ENCODE measurements around the gene DCLK2. TPM values are rescaled to one million over a fixed set of nuclear protein-coding genes. Genes with fewer than 3 reads are reported as not detected.

The DCLK2 gene
- total RNA-seq, 1 experiment from 2014 or later = 1.2 TPM

DNA sequence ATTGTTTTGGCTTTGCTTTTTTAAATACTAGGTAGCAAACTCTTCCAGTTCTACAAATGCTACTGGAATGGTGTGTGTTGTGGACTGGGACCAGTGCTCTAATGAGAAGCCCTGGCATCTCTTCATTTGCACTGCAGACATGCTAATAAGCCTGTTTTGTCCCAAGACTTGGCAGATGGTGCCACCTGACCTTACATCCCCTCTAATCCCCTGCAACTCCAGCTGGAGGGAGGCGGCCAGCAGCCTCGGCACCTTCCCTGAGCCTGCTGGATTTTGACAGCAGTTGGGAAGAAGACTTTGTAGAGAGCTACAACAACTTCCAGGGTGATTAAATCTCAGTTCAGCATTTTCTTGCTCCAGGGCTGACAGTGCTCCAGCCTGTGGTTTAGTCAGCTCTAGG lies 200.0 kb downstream of the DCLK2 start:
- Histone ChIP-seq H3K79me2 (ENCODE audit: low read length) (no peaks in the 10 kb centered on the region), H4K20me1 (ENCODE audit: low read length) (no peaks in the 10 kb centered on the region), H3K4me1 (ENCODE audit: insufficient read depth, low read length) (peaks cover 8% of the 10 kb centered on the region), H3K9me2 (replicated peaks; ENCODE audit: low read length) (no peaks in the 10 kb centered on the region), H3K4me3 (ENCODE audit: low read length) (no peak overlapping the region), H3K27me3 (ENCODE audit: low read length) (no peaks in the 10 kb centered on the region), H3K36me3 (ENCODE audit: low read depth, low read length) (no peaks in the 10 kb centered on the region), H2AFZ (ENCODE audit: low read length) (no peak overlapping the region), H3K27ac (ENCODE audit: low read length) (no peak overlapping the region), H3K4me2 (ENCODE audit: low read length) (no peak overlapping the region), H3K9me3 (ENCODE audit: low read length) (no peaks in the 10 kb centered on the region), H3F3A (ENCODE audit: low read length, unreplicated experiment) (no peaks in the 10 kb centered on the region), H3K9ac (ENCODE audit: low read length) (no peak overlapping the region)
- TF ChIP-seq EZH2 (IDR thresholded peaks at IDR 0.05; ENCODE audit: low read length, unreplicated experiment) (no peak), EZH2phosphoT487 (IDR thresholded peaks at IDR 0.05; ENCODE audit: borderline replicate concordance, low read length) (no peak)
- TF ChIP-seq, protein P1, sequence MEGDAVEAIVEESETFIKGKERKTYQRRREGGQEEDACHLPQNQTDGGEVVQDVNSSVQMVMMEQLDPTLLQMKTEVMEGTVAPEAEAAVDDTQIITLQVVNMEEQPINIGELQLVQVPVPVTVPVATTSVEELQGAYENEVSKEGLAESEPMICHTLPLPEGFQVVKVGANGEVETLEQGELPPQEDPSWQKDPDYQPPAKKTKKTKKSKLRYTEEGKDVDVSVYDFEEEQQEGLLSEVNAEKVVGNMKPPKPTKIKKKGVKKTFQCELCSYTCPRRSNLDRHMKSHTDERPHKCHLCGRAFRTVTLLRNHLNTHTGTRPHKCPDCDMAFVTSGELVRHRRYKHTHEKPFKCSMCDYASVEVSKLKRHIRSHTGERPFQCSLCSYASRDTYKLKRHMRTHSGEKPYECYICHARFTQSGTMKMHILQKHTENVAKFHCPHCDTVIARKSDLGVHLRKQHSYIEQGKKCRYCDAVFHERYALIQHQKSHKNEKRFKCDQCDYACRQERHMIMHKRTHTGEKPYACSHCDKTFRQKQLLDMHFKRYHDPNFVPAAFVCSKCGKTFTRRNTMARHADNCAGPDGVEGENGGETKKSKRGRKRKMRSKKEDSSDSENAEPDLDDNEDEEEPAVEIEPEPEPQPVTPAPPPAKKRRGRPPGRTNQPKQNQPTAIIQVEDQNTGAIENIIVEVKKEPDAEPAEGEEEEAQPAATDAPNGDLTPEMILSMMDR (conservative IDR thresholded peaks at IDR 0.05; ENCODE audit: low read depth, low read length) = no peak
- no peak for ATAC-seq
- ChIA-PET CTCF (no interaction called here), POLR2A (ENCODE audit: unreplicated experiment) (no interaction called here)
- no peak for DNase-seq
- intact Hi-C loops (cut with micrococcal nuclease) = no loop called here
- BruUV-seq (replicated peaks) = no TSS peak

DNA sequence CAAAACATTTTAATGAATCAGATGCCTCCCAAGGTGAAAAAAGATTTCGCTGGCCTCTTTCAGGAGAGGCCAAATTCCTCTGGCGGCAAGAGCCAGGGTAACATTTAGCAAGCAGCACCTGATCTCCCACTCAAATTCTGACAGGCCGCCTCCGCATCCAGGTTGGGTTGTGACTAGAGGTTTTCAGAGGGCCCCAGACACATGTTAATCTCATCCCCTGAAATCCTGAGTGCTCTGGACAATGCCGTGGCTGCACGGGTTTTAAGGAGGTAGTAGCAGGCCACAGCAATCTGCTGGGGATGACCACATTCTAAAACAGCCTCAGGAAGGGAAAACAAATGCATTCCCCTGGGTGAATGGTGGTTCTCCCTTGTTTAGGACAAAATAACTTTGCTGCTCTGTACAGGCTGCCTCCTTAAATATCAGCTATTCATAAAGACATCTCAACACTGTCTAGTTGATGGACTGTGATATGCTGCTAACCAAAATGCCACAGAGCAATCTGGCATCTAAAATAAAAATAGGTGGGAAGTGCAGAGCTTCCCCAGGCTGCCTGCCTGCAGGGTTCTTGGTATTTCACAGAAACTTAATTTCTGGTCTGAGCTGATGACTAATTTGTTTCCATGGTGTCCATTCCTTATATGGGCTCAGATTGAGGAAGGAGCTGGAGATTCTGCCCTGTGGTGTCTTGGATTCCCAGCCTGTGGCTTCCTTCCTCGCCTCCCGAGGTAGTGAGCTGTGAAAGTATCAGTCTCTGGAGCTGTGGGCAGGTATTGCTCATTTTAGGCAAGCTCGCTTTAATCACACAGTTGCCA lies 202.0 kb downstream of the DCLK2 start:
- DNase-seq = peak; percentile 28
- ChIA-PET POLR2A (ENCODE audit: unreplicated experiment) (no interaction called here), CTCF (interaction anchor here (0.6 kb wide), 1 partner anchor 275 kb away, joined by 3 read pairs; no protein-coding TSS in a partner anchor)
- Histone ChIP-seq H2AFZ (ENCODE audit: low read length) (no peak overlapping the region), H3K36me3 (ENCODE audit: low read depth, low read length) (no peaks in the 10 kb centered on the region), H3K4me2 (ENCODE audit: low read length) (no peak overlapping the region), H3K27ac (ENCODE audit: low read length) (no peak overlapping the region), H3K4me1 (ENCODE audit: insufficient read depth, low read length) (peaks cover 12% of the 10 kb centered on the region), H3F3A (ENCODE audit: low read length, unreplicated experiment) (no peaks in the 10 kb centered on the region), H3K27me3 (ENCODE audit: low read length) (no peaks in the 10 kb centered on the region), H3K79me2 (ENCODE audit: low read length) (no peaks in the 10 kb centered on the region), H3K9me2 (replicated peaks; ENCODE audit: low read length) (no peaks in the 10 kb centered on the region), H3K4me3 (ENCODE audit: low read length) (no peak overlapping the region), H3K9ac (ENCODE audit: low read length) (no peak overlapping the region), H4K20me1 (ENCODE audit: low read length) (no peaks in the 10 kb centered on the region), H3K9me3 (ENCODE audit: low read length) (no peaks in the 10 kb centered on the region)
- intact Hi-C loops (cut with micrococcal nuclease) = loop anchor here (1.0 kb wide), 1 partner anchor 21 kb away; no protein-coding TSS in a partner anchor
- TF ChIP-seq, protein P1 (conservative IDR thresholded peaks at IDR 0.05; ENCODE audit: low read depth, low read length) = no peak
- BruUV-seq (replicated peaks) = no TSS peak
- peak; percentile 69 for ATAC-seq

DNA sequence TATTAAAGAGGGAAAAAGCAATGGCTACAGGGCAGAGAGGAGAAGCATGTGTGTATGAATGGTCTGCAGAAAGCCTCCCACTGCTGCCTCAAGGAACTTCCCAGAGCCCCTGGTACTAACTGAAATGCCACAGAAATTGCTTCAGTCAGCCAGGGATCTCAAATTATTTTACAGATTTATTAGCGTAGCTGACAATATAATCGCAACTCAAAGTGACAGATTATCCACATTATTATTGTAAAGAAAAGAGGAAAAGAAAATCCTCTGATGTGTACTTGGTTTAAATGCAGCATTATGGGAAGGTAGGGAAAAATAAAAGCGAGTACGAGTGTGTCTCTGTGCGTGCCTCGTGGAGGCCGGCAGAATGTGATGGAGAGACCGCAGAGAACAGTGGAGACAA lies 202.7 kb downstream of the DCLK2 start:
- Histone ChIP-seq H3K9ac (ENCODE audit: low read length) (no peak overlapping the region), H3K27ac (ENCODE audit: low read length) (no peak overlapping the region), H2AFZ (ENCODE audit: low read length) (no peak overlapping the region), H3K4me2 (ENCODE audit: low read length) (no peak overlapping the region), H3K79me2 (ENCODE audit: low read length) (no peaks in the 10 kb centered on the region), H3K4me1 (ENCODE audit: insufficient read depth, low read length) (peaks cover 12% of the 10 kb centered on the region), H3K9me3 (ENCODE audit: low read length) (no peaks in the 10 kb centered on the region), H3K36me3 (ENCODE audit: low read depth, low read length) (no peaks in the 10 kb centered on the region), H3K9me2 (replicated peaks; ENCODE audit: low read length) (no peaks in the 10 kb centered on the region), H3F3A (ENCODE audit: low read length, unreplicated experiment) (no peaks in the 10 kb centered on the region), H3K4me3 (ENCODE audit: low read length) (no peak overlapping the region), H4K20me1 (ENCODE audit: low read length) (no peaks in the 10 kb centered on the region), H3K27me3 (ENCODE audit: low read length) (no peaks in the 10 kb centered on the region)
- DNase-seq (no peak), ATAC-seq (no peak)
- no TSS peak for BruUV-seq (replicated peaks)
- intact Hi-C loops (cut with micrococcal nuclease) = loop anchor here (1.0 kb wide), 1 partner anchor 22 kb away; no protein-coding TSS in a partner anchor
- POLR2A ChIA-PET (ENCODE audit: unreplicated experiment) = no interaction called here
- CTCF ChIA-PET = interaction anchor here (0.6 kb wide), 1 partner anchor 276 kb away, joined by 3 read pairs; no protein-coding TSS in a partner anchor
- TF ChIP-seq EZH2phosphoT487 (IDR thresholded peaks at IDR 0.05; ENCODE audit: borderline replicate concordance, low read length) (no peak), EZH2 (IDR thresholded peaks at IDR 0.05; ENCODE audit: low read length, unreplicated experiment) (no peak)
- TF ChIP-seq, protein P1 (conservative IDR thresholded peaks at IDR 0.05; ENCODE audit: low read depth, low read length) = no peak
